NK-92 treated with Interleukin-12 subunit alpha and Interleukin-12 subunit beta, amount 100 ng/mL, for 24 hours (cell line): ENCODE data around the gene JARID2.

Experiments
- DNase-seq: peaks from one replicate; lab custom pipeline; 2025; lab: John Stamatoyannopoulos, UW

The JARID2 gene

GRCh38 chr6:15247500-15248450 lies 1.9 kb downstream of the JARID2 start:
- peak; percentile 78 for DNase-seq

- DNase-seq: peak; percentile 94
Measured at GRCh38 chr6:15248451-15249370, 2.8 kb downstream of the JARID2 start.

GRCh38 chr6:15249371-15250019 lies 3.6 kb downstream of the JARID2 start:
- no peak for DNase-seq

GRCh38 chr6:15250187-15251168 lies 4.6 kb downstream of the JARID2 start:
- no peak for DNase-seq

GRCh38 chr6:15252195-15252594 lies 6.3 kb downstream of the JARID2 start:
- DNase-seq: no peak

- DNase-seq: no peak
Measured at GRCh38 chr6:15253203-15254022, 7.5 kb downstream of the JARID2 start.

GRCh38 chr6:15254070-15254975 lies 8.5 kb downstream of the JARID2 start:
- no peak for DNase-seq

- DNase-seq: no peak
Measured at GRCh38 chr6:15255481-15255880, 9.6 kb downstream of the JARID2 start.

- no peak for DNase-seq
Measured at GRCh38 chr6:15255909-15256395, 10.1 kb downstream of the JARID2 start.

- no peak for DNase-seq
Measured at GRCh38 chr6:15256538-15257271, 10.8 kb downstream of the JARID2 start.

GRCh38 chr6:15257357-15258132 lies 11.7 kb downstream of the JARID2 start:
- DNase-seq: no peak

GRCh38 chr6:15259766-15260098 lies 13.9 kb downstream of the JARID2 start:
- DNase-seq: no peak

GRCh38 chr6:15260099-15260821 lies 14.4 kb downstream of the JARID2 start:
- no peak for DNase-seq

GRCh38 chr6:15263780-15264374 lies 18.0 kb downstream of the JARID2 start:
- no peak for DNase-seq

GRCh38 chr6:15264412-15264811 lies 18.5 kb downstream of the JARID2 start:
- DNase-seq: no peak
